Panc1 (cell line): ENCODE measurements around the gene PARD6G. TPM values are rescaled to one million over a fixed set of nuclear protein-coding genes. Genes with fewer than 3 reads are reported as not detected.

Experiments
- ATAC-seq: fragments of 200-7000 bp; cut with Tn5 transposase; 2 replicates; pipeline ENCODE4 v1.9.1; 2020; ENCODE audit warnings: mild to moderate bottlenecking, moderate library complexity
- BruUV-seq: library from RNA; stranded (reverse); fragments of 400-500 nt; replicated peaks from 2 replicates; lab custom pipeline; 2021; lab: Mats Ljungman, UMichigan
- CTCF ChIA-PET: fragments of 300-600 bp; sonication (Branson Sonifier 250); formaldehyde crosslinking; loops from one replicate; lab custom pipeline; 2022; ENCODE audit warnings: antibody characterized with exemption; lab: Charles Lee
- POLR2A ChIA-PET: fragments of 300-600 bp; sonication (Branson Sonifier 250); formaldehyde crosslinking; loops from one replicate; lab custom pipeline; 2022; ENCODE audit warnings: antibody characterized with exemption; lab: Charles Lee
- DNase-seq: peaks from one replicate; pipeline ENCODE4 v3.0.0-alpha.2; 2010; ENCODE audit warnings: low read depth, low spot score
- H3K27ac ChIP-seq: 2 replicates; pipeline ENCODE4 v1.5.1; 2011; ENCODE audit warnings: mild to moderate bottlenecking, low read length, inconsistent platforms
- H3K27me3 ChIP-seq: fragments of 200-500 bp; sonication (Bioruptor generic); 2 replicates; pipeline ENCODE4 v1.6.0; 2014; ENCODE audit warnings: low read length, inconsistent platforms; ENCODE audit not compliant: control insufficient read depth, insufficient read depth
- H3K36me3 ChIP-seq: fragments of 200-500 bp; sonication (Bioruptor generic); 2 replicates; pipeline ENCODE4 v1.5.1; 2014; ENCODE audit warnings: inconsistent platforms, mild to moderate bottlenecking, low read length, moderate library complexity; ENCODE audit not compliant: control insufficient read depth, insufficient read depth
- H3K4me1 ChIP-seq: 2 replicates; pipeline ENCODE4 v1.5.1; 2011; ENCODE audit warnings: inconsistent platforms, mild to moderate bottlenecking, low read length, moderate library complexity; ENCODE audit not compliant: control insufficient read depth, insufficient read depth
- H3K4me3 ChIP-seq, 2 experiments: 2 replicates each; pipeline ENCODE4 v1.5.1; 2011 to 2012; ENCODE audit warnings: low read depth in 2 of 2, low read length in 2 of 2, mild to moderate bottlenecking in 2 of 2, inconsistent platforms in 1 of 2, moderate library complexity in 1 of 2
- H3K9me3 ChIP-seq: fragments of 200-500 bp; sonication (Bioruptor generic); 2 replicates; pipeline ENCODE4 v1.5.1; 2014; ENCODE audit warnings: low read depth, mild to moderate bottlenecking, inconsistent platforms, low read length, moderate library complexity; ENCODE audit not compliant: control insufficient read depth, insufficient read depth
- CTCF ChIP-seq: fragments of 450-650 bp; IDR thresholded peaks from 2 replicates; pipeline ENCODE4 v1.5.1; 2017; ENCODE audit warnings: mild to moderate bottlenecking
- POLR2AphosphoS5 ChIP-seq: IDR thresholded peaks from 2 replicates; pipeline ENCODE4 v1.6.1; 2012; ENCODE audit warnings: mild to moderate bottlenecking, low read depth, low read length, moderate library complexity
- SIN3A ChIP-seq: IDR thresholded peaks from 2 replicates; pipeline ENCODE4 v1.6.1; 2012; ENCODE audit warnings: low read depth, mild to moderate bottlenecking, low read length, moderate library complexity, borderline replicate concordance; ENCODE audit not compliant: insufficient read depth
- TCF7L2 ChIP-seq: IDR thresholded peaks from 2 replicates; pipeline ENCODE4 v1.6.1; 2011; ENCODE audit warnings: mild to moderate bottlenecking, low read depth, low read length, inconsistent platforms
- in situ Hi-C: cut with HindIII; loops from 2 replicates; pipeline ENCODE4 v1.10.0; 2016; ENCODE audit warnings: low sequenced_read_pairs, low pct_unique_long_range_greater_than_20kb
- intact Hi-C: fragments of 100-400 bp; cut with micrococcal nuclease; formaldehyde crosslinking; loops from one replicate; pipeline ENCODE4 v1.10.0; 2022; ENCODE audit not compliant: unreplicated experiment
- total RNA-seq: library from RNA; stranded (reverse); gene quantifications from one replicate; pipeline ENCODE4 v1.2.1, GENCODE V29; 2021; ENCODE audit not compliant: unreplicated experiment
- TF ChIP-seq, protein P1 (sequence below), 2 experiments: IDR thresholded peaks; 2 replicates each; pipeline ENCODE4 v1.6.1; 2011 to 2012; ENCODE audit warnings: low read depth in 2 of 2, control low read depth in 1 of 2, low read length in 1 of 2, mild to moderate bottlenecking in 1 of 2, moderate library complexity in 1 of 2; ENCODE audit not compliant: insufficient read depth in 1 of 2

Gene PARD6G
- total RNA-seq, 1 experiment from 2014 or later, result 5.2 TPM

GRCh38 chr18:80245781-80246444 is 1.4 kb downstream of the PARD6G start:
- CTCF ChIA-PET, result no interaction called here
- Histone ChIP-seq H3K4me3 (peak overlapping the region; percentile 12 to 58; a peak in 2 of 4 replicates), H3K36me3 (no peaks in the 10 kb centered on the region), H3K4me1 (peaks cover 13% of the 10 kb centered on the region; the same call in 1 of the 2 replicates), H3K27me3 (no peaks in the 10 kb centered on the region; the same call in 1 of the 2 replicates), H3K27ac (no peak overlapping the region), H3K9me3 (no peaks in the 10 kb centered on the region)
- no TSS peak for BruUV-seq
- POLR2A ChIA-PET, result no interaction called here
- in situ Hi-C loops (no loop called here), intact Hi-C loops (loop anchor here (2.0 kb wide), 1 partner anchor 45 kb away; no protein-coding TSS in a partner anchor)
- DNase-seq (no peak), ATAC-seq (no peak)
- TF ChIP-seq, protein P1, sequence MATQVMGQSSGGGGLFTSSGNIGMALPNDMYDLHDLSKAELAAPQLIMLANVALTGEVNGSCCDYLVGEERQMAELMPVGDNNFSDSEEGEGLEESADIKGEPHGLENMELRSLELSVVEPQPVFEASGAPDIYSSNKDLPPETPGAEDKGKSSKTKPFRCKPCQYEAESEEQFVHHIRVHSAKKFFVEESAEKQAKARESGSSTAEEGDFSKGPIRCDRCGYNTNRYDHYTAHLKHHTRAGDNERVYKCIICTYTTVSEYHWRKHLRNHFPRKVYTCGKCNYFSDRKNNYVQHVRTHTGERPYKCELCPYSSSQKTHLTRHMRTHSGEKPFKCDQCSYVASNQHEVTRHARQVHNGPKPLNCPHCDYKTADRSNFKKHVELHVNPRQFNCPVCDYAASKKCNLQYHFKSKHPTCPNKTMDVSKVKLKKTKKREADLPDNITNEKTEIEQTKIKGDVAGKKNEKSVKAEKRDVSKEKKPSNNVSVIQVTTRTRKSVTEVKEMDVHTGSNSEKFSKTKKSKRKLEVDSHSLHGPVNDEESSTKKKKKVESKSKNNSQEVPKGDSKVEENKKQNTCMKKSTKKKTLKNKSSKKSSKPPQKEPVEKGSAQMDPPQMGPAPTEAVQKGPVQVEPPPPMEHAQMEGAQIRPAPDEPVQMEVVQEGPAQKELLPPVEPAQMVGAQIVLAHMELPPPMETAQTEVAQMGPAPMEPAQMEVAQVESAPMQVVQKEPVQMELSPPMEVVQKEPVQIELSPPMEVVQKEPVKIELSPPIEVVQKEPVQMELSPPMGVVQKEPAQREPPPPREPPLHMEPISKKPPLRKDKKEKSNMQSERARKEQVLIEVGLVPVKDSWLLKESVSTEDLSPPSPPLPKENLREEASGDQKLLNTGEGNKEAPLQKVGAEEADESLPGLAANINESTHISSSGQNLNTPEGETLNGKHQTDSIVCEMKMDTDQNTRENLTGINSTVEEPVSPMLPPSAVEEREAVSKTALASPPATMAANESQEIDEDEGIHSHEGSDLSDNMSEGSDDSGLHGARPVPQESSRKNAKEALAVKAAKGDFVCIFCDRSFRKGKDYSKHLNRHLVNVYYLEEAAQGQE (IDR thresholded peaks at IDR 0.05; ENCODE audit: insufficient read depth in 1 of 2, low read depth in 2 of 2, low read length in 1 of 2), result no peak
- TF ChIP-seq POLR2AphosphoS5 (no peak), TCF7L2 (no peak), CTCF (no peak), SIN3A (no peak)

GRCh38 chr18:80244956-80245730 is 2.2 kb downstream of the PARD6G start:
- no peak for DNase-seq
- H3K36me3 ChIP-seq, result no peaks in the 10 kb centered on the region
- peak; percentile 29; the same call in 1 of the 2 replicates for ATAC-seq
- no peak overlapping the region for H3K4me3 ChIP-seq
- no TSS peak for BruUV-seq
- H3K9me3 ChIP-seq, result no peaks in the 10 kb centered on the region
- TF ChIP-seq CTCF (no peak), SIN3A (no peak), POLR2AphosphoS5 (no peak), TCF7L2 (no peak)
- TF ChIP-seq, protein P1 (IDR thresholded peaks at IDR 0.05; ENCODE audit: insufficient read depth in 1 of 2, low read depth in 2 of 2, low read length in 1 of 2), result no peak
- intact Hi-C loops, result no loop called here
- CTCF ChIA-PET, result interaction anchor here (0.5 to 1.2 kb wide), 2 partner anchors 42 to 74 kb away, joined by 4 to 6 read pairs; no protein-coding TSS in a partner anchor
- POLR2A ChIA-PET, result no interaction called here
- H3K4me1 ChIP-seq, result peaks cover 13% of the 10 kb centered on the region; the same call in 1 of the 2 replicates
- no peaks in the 10 kb centered on the region; the same call in 1 of the 2 replicates for H3K27me3 ChIP-seq
- H3K27ac ChIP-seq, result no peak overlapping the region
- in situ Hi-C loops, result no loop called here
